Duodenal mucosa (tissue), 2 donors: ENCODE data around the gene RIMS1.

Experiments
- H3K27ac ChIP-seq: one replicate; pipeline ENCODE4 v1.7.0; 2013; ENCODE audit warnings: low read depth, low read length
- H3K27me3 ChIP-seq, 2 donors: one replicate each; pipeline ENCODE4 v1.7.0; 2013; ENCODE audit warnings: low read length in 2 of 2, control low read depth in 1 of 2; ENCODE audit not compliant: insufficient read depth in 2 of 2, control insufficient read depth in 1 of 2
- H3K36me3 ChIP-seq, 2 donors: one replicate each; pipeline ENCODE4 v1.7.0; 2013; ENCODE audit warnings: low read length in 2 of 2, control low read depth in 1 of 2; ENCODE audit not compliant: insufficient read depth in 2 of 2, control insufficient read depth in 1 of 2
- H3K4me1 ChIP-seq, 2 donors: one replicate each; pipeline ENCODE4 v1.7.0; 2013; ENCODE audit warnings: low read length in 2 of 2, control low read depth in 1 of 2; ENCODE audit not compliant: insufficient read depth in 2 of 2, control insufficient read depth in 1 of 2
- H3K4me3 ChIP-seq, 2 donors: one replicate each; pipeline ENCODE4 v1.7.0; 2013; ENCODE audit warnings: low read length in 2 of 2, low read depth in 1 of 2
- H3K9ac ChIP-seq, 2 donors: one replicate each; pipeline ENCODE4 v1.7.0; 2013; ENCODE audit warnings: low read length in 2 of 2, low read depth in 1 of 2
- H3K9me3 ChIP-seq, 2 donors: one replicate each; pipeline ENCODE4 v1.7.0; 2013; ENCODE audit warnings: low read length in 2 of 2, control low read depth in 1 of 2; ENCODE audit not compliant: control insufficient read depth in 1 of 2

Gene RIMS1

DNA sequence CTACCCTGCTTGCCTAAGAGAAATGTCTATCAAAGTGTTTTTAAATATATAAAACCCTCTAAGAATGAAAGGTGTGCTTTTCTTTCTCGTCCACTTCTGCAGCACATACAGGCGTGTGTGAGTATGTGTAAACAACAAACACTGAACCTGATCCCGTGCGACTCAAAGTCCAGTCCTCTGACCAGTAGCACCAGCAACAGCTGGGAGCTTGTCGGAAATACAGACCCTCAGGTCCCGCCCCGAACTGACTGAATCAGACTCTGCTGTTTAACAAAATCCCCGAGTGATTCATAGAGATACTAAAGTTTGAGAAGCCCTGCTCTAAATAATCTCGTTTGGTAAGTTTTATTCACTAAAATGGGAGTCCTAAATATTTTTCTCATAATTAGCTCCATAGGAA, 527.5 kb downstream of the RIMS1 start:
- Histone ChIP-seq H3K4me1 (no peaks in the 10 kb centered on the region), H3K36me3 (no peaks in the 10 kb centered on the region), H3K9ac (no peak overlapping the region), H3K27ac (no peak overlapping the region), H3K9me3 (no peaks in the 10 kb centered on the region), H3K27me3 (no peaks in the 10 kb centered on the region), H3K4me3 (no peak overlapping the region)

DNA sequence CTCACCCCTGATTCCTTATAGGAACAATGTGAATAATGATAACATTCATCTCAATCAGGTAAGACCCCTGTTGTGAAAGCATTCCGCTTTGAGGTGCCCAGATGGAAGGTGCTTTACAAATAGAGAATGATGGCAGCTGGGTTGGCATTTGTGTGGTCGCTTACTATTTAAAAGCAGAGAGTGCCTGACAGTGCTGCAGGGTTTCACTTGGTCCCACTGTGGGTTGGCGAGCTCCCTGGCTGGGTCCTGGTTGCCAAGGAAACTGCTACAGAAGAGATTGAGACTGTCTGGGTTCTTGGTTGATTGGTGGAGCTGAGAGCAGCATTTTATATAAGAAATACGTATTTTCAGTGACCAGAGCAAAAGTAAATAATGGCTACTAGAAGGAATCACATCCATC, 528.3 kb downstream of the RIMS1 start:
- Histone ChIP-seq H3K4me1 (no peaks in the 10 kb centered on the region), H3K4me3 (no peak overlapping the region), H3K27me3 (no peaks in the 10 kb centered on the region), H3K36me3 (no peaks in the 10 kb centered on the region), H3K9me3 (no peaks in the 10 kb centered on the region), H3K9ac (no peak overlapping the region), H3K27ac (no peak overlapping the region)

DNA sequence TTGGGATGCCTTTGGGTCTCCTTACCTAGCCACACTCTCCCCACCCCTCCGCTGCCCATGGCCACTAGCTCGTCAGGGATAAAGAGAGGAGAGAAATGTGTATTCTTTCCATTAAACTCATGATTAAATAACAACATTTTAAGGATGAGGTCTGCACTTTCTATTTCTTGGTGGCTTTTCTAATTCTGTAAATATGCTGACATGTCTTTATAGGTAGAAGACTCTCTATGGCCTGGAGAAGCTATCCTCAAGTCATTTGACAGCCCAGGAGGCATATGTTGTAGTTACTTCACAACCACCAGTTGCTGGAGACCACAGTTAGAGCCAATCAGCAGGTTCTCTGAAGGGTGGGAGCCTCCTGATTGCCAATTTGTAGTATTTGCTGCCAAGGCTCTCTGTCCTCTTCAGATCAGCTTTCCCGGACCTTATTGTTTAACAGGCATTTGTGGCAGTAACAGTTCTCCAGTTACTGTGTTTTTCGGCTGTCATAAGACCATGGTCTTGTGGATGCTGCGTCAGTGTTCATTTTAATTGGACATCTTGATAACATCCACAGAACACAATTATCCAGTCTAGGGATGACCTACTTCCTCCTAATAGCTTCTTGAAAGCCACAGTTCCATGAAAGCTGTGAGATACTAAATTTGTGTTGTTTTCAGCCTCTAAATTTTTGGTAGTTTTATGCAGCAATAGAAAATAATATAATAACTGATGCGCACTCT, 530.6 kb downstream of the RIMS1 start:
- Histone ChIP-seq H3K27ac (no peak overlapping the region), H3K9ac (no peak overlapping the region), H3K27me3 (no peaks in the 10 kb centered on the region), H3K9me3 (no peaks in the 10 kb centered on the region), H3K4me3 (no peak overlapping the region), H3K36me3 (no peaks in the 10 kb centered on the region), H3K4me1 (no peaks in the 10 kb centered on the region)

DNA sequence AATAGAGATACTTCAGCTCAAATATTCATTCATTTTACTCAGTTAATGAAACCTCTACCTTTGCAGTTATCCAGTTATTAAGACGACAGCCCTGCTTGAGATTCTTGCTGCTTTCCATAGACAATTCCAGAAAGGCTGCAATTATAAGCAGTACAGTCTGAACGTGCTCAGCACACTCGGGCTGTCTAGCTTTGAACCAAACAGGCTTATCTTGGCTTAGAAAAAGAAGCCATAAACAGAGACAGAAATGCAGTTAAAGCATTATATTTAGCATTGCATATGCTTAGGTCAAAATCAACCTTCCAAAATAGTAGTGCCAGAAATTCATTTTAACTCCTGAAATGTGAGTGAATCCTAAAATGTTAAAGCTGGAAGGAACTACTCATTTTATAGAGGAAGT, 531.4 kb downstream of the RIMS1 start:
- H3K27me3 ChIP-seq, result no peaks in the 10 kb centered on the region
- no peak overlapping the region for H3K9ac ChIP-seq
- H3K36me3 ChIP-seq, result no peaks in the 10 kb centered on the region
- no peak overlapping the region for H3K27ac ChIP-seq
- no peak overlapping the region for H3K4me3 ChIP-seq
- H3K9me3 ChIP-seq, result no peaks in the 10 kb centered on the region
- H3K4me1 ChIP-seq, result no peaks in the 10 kb centered on the region

DNA sequence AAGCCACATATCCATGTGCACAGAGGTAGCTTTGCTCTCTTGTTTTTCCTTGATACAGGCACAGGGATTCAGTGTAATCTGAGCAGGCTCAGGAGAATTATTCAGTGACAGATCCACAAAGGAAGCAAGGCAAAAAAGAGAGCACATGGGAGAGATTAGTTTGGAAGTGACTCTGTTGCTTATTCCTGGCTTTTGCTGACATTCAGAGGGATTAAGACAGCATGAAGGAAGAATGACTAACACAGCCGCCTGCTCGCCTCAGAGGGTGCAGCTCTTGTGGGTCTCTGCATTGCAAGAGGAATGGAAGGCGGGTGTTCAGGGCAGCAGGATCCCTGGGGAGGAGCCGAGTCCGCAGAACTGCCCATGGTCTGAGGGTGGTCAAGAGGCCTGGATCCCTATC, 532.1 kb downstream of the RIMS1 start:
- Histone ChIP-seq H3K9me3 (no peaks in the 10 kb centered on the region), H3K4me1 (no peaks in the 10 kb centered on the region), H3K36me3 (no peaks in the 10 kb centered on the region), H3K4me3 (no peak overlapping the region), H3K9ac (no peak overlapping the region), H3K27ac (no peak overlapping the region), H3K27me3 (no peaks in the 10 kb centered on the region)

DNA sequence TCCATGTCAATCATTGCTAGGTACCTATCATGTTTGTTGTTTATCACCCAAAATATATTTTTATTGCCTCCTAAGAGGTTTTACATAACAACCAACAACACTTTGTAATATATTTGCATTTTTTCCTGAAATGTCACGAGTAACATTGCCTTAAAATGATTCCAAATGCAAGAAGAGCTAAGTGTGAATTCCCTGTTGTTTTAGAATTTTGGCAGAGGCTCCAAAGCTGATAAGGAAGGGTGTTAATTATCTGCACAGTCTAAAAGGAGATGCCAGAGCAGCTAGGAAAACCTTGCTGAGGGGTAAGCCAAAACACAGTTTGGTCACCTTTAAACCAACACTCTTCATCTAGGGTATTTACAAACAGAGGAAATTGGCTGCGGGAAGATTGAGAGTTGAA, 533.6 kb downstream of the RIMS1 start:
- Histone ChIP-seq H3K36me3 (no peaks in the 10 kb centered on the region), H3K4me3 (no peak overlapping the region), H3K9me3 (no peaks in the 10 kb centered on the region), H3K27me3 (no peaks in the 10 kb centered on the region), H3K4me1 (no peaks in the 10 kb centered on the region), H3K9ac (no peak overlapping the region), H3K27ac (no peak overlapping the region)

DNA sequence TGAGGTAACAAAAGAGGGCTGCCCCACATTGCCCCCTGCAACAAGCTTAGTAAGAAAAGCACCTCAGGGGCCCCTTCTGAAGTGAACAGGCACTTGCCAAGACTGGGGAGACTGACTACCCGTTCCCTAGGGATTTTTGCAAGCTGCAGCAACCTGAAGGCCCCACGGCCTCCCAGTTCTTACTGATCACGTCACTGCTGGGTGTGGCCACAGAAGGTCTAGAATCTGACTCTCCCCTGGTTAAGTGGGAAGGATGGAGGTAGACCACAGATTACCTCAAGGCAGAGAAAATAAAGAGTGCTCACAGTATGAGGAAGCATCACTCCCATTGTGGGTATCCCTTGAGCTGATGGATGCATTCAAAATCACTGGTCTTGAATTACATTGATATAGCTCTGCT, 534.1 kb downstream of the RIMS1 start:
- Histone ChIP-seq H3K27ac (no peak overlapping the region), H3K36me3 (no peaks in the 10 kb centered on the region), H3K4me3 (no peak overlapping the region), H3K27me3 (no peaks in the 10 kb centered on the region), H3K4me1 (no peaks in the 10 kb centered on the region), H3K9me3 (no peaks in the 10 kb centered on the region), H3K9ac (no peak overlapping the region)

DNA sequence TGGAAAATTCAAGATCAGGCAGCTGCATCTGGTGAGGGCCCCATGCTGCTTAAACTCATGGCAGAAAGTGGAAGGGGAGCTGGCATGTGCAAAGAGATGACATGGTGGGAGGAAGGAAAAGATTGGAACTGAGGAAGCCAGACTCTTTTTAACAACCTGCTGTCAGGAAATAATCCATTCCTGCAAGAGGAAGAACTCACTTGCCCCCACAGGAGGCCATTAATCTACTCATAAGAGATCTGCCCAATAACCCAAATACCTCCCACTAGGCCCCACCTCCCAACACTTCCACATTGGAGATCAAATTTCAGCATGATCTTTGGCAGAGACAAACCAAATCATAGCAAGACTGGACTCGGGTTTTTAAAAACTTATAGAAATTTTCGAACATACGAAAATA, 535.0 kb downstream of the RIMS1 start:
- H3K27me3 ChIP-seq, result no peaks in the 10 kb centered on the region
- no peak overlapping the region for H3K4me3 ChIP-seq

DNA sequence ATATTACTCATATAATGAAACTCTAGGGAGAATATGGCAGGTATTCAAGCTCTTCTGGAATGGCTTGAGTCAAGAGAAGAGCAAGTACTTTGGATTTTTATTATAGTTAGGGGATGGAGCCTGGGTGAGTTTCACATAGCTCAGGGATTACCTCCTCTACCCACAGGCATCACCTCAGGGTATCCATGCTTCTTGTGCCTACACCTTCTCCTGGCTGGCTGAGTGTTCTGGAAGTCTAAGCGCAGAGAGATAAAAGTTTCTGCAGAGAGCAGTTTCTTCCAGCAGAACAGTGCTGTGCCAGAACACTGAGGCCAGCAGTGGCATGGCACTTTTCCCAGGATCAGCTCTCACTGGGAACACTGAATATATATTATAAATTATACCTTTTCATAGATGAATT, 535.8 kb downstream of the RIMS1 start:
- Histone ChIP-seq H3K27ac (no peak overlapping the region), H3K27me3 (no peaks in the 10 kb centered on the region), H3K36me3 (no peaks in the 10 kb centered on the region), H3K4me1 (no peaks in the 10 kb centered on the region), H3K9me3 (no peaks in the 10 kb centered on the region), H3K4me3 (no peak overlapping the region), H3K9ac (no peak overlapping the region)

More for the DNA sequence above, 535.0 kb downstream of the RIMS1 start:
- Histone ChIP-seq H3K36me3 (no peaks in the 10 kb centered on the region), H3K9ac (no peak overlapping the region), H3K4me1 (no peaks in the 10 kb centered on the region), H3K9me3 (no peaks in the 10 kb centered on the region), H3K27ac (no peak overlapping the region)

DNA sequence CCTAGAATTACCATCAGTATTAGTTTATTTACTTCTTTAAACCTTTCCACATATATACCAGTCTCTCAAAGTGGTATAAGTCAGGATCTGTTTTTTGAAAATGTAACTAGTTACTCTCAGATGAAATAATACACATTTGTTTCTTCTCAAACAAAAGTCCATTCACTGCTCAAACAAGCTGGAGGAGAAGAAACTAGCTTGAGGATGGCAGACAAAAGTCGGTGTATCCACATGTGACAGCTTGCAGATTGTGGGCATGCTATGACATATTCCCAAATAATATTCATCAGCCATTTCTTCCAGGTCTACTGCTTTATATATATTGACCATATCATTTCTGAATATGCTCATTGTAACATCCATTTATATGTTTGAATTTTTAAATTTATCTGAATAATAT, 538.1 kb downstream of the RIMS1 start:
- Histone ChIP-seq H3K9ac (no peak overlapping the region), H3K4me1 (no peaks in the 10 kb centered on the region), H3K4me3 (no peak overlapping the region), H3K9me3 (no peaks in the 10 kb centered on the region), H3K27ac (no peak overlapping the region), H3K27me3 (no peaks in the 10 kb centered on the region), H3K36me3 (no peaks in the 10 kb centered on the region)
